Keratinocyte (primary cell): ENCODE data around the gene DTNB. TPM values are rescaled to one million over a fixed set of nuclear protein-coding genes. Genes with fewer than 3 reads are reported as not detected.

ENCODE experiments used
- DNase-seq: peaks from one replicate; pipeline ENCODE4 v3.0.0-alpha.2; 2011; ENCODE audit warnings: low read depth, missing footprints, low spot score
- FAIRE-seq: peaks from 2 replicates; lab custom pipeline; 2011; peaks lifted over from hg19 to GRCh38; lab: Jason Lieb, UNC
- H2AFZ ChIP-seq: 2 replicates; pipeline ENCODE4 v1.6.0; 2012; ENCODE audit warnings: low read length, control low read depth, inconsistent platforms; ENCODE audit not compliant: control insufficient read depth
- H3K27ac ChIP-seq: 2 replicates; pipeline ENCODE4 v1.5.1; 2011; ENCODE audit warnings: low read length; ENCODE audit not compliant: control insufficient read depth, insufficient read depth
- H3K27me3 ChIP-seq: 3 replicates; pipeline ENCODE4 v1.6.0; 2011; ENCODE audit warnings: low read length; ENCODE audit not compliant: control insufficient read depth, insufficient read depth; ENCODE audit errors: extremely low read depth
- H3K36me3 ChIP-seq, 2 experiments: 2 replicates in 1 of 2; 3 replicates in 1 of 2; pipeline ENCODE4 v1.5.1; 2011; ENCODE audit warnings: low read length in 2 of 2, mild to moderate bottlenecking in 1 of 2; ENCODE audit not compliant: control insufficient read depth in 2 of 2, insufficient read depth in 2 of 2; ENCODE audit errors: extremely low read depth in 1 of 2
- H3K4me1 ChIP-seq: 3 replicates; pipeline ENCODE4 v1.5.1; 2011; ENCODE audit warnings: low read length; ENCODE audit not compliant: control insufficient read depth, insufficient read depth; ENCODE audit errors: extremely low read depth
- H3K4me2 ChIP-seq: 3 replicates; pipeline ENCODE4 v1.6.0; 2011; ENCODE audit warnings: low read depth, low read length; ENCODE audit not compliant: control insufficient read depth, insufficient read depth; ENCODE audit errors: extremely low read depth
- H3K4me3 ChIP-seq, 3 experiments: fragments of 200-600 bp in 1 of 3; sonication (generic) in 1 of 3; 2 replicates in 2 of 3; 3 replicates in 1 of 3; pipeline ENCODE4 v1.5.1; 2011 to 2016; ENCODE audit warnings: low read length in 3 of 3, mild to moderate bottlenecking in 3 of 3, control low read depth in 2 of 3, inconsistent platforms in 1 of 3, low read depth in 1 of 3, mixed read lengths in 1 of 3, mixed run types in 1 of 3, moderate library complexity in 1 of 3; ENCODE audit not compliant: control insufficient read depth in 2 of 3, insufficient read depth in 2 of 3; ENCODE audit errors: extremely low read depth in 1 of 3
- H3K79me2 ChIP-seq: 2 replicates; pipeline ENCODE4 v1.6.0; 2012; ENCODE audit warnings: low read length; ENCODE audit not compliant: control insufficient read depth, insufficient read depth
- H3K9ac ChIP-seq: 3 replicates; pipeline ENCODE4 v1.6.0; 2011; ENCODE audit warnings: low read length; ENCODE audit not compliant: control insufficient read depth, insufficient read depth; ENCODE audit errors: extremely low read depth
- H3K9me1 ChIP-seq: 3 replicates; pipeline ENCODE4 v1.6.0; 2011; ENCODE audit warnings: low read length; ENCODE audit not compliant: control insufficient read depth, insufficient read depth; ENCODE audit errors: extremely low read depth
- H3K9me3 ChIP-seq: 2 replicates; pipeline ENCODE4 v1.5.1; 2012; ENCODE audit warnings: low read depth, low read length; ENCODE audit not compliant: control insufficient read depth
- H4K20me1 ChIP-seq: 3 replicates; pipeline ENCODE4 v1.6.0; 2011; ENCODE audit warnings: low read length; ENCODE audit not compliant: control insufficient read depth, insufficient read depth; ENCODE audit errors: extremely low read depth
- CTCF ChIP-seq, 3 experiments: IDR thresholded peaks in 1 of 3; conservative IDR thresholded peaks in 1 of 3; optimal IDR thresholded peaks in 1 of 3; 2 replicates in 2 of 3; 3 replicates in 1 of 3; pipeline versions ENCODE3 to v1.5.1; 2011; ENCODE audit warnings: low read length in 3 of 3, mild to moderate bottlenecking in 3 of 3, moderate library complexity in 2 of 3, control low read depth in 1 of 3, inconsistent platforms in 1 of 3; ENCODE audit not compliant: insufficient read depth in 2 of 3; ENCODE audit errors: extremely low read depth in 1 of 3
- EZH2 ChIP-seq: IDR thresholded peaks from one replicate; pipeline ENCODE4 v1.6.1; 2012; ENCODE audit warnings: inconsistent platforms, mild to moderate bottlenecking, low read length, moderate library complexity
- dilution Hi-C: fragments of 300-500 bp; cut with MboI; formaldehyde crosslinking; loops from one replicate; pipeline ENCODE4 v1.7.0; 2020; ENCODE audit warnings: low sequenced_read_pairs; ENCODE audit not compliant: extremely low pct_ligation_motif_present
- polyA plus RNA-seq, 5 experiments: library from polyadenylated mRNA; depleted of rRNA in 3 of 5; stranded (reverse) in 3 of 5; stranded (forward) in 1 of 5; unstranded in 1 of 5; fragments of >200 nt; gene quantifications; 1 replicate in 1 of 5; 2 replicates in 3 of 5; 3 replicates in 1 of 5; pipeline versions ENCODE4 v1.2.1 to v1.2.3, GENCODE V29; 2011 to 2012; ENCODE audit warnings: missing spikeins in 2 of 5, low read depth in 1 of 5, low replicate concordance in 1 of 5

The DTNB gene
- polyA plus RNA-seq, 1 donor (not counting 4 experiments of a cell fraction or from before 2014, with no cell fraction given): 31.5 TPM

- DNase-seq: no peak
- peaks cover 4% of the 10 kb centered on the region in 2 experiments for H3K36me3 ChIP-seq
- H3K4me1 ChIP-seq: peaks cover 4% of the 10 kb centered on the region
- H3K4me2 ChIP-seq: no peak overlapping the region
- H2AFZ ChIP-seq: no peak overlapping the region
- no peaks in the 10 kb centered on the region for H3K9me1 ChIP-seq
- dilution Hi-C loops: no loop called here
- H3K4me3 ChIP-seq: no peak overlapping the region
- no peaks in the 10 kb centered on the region for H4K20me1 ChIP-seq
- no peak for FAIRE-seq
- no peaks in the 10 kb centered on the region for H3K27me3 ChIP-seq
- no peak overlapping the region for H3K27ac ChIP-seq
- no peak for TF ChIP-seq CTCF (optimal IDR thresholded peaks at IDR 0.05 in 1 of 3, IDR thresholded peaks at IDR 0.05 in 1 of 3, conservative IDR thresholded peaks at IDR 0.05 in 1 of 3; ENCODE audit: extremely low read depth in 1 of 3, insufficient read depth in 2 of 3, low read length in 3 of 3)
- no peak for TF ChIP-seq EZH2
- H3K9ac ChIP-seq: no peak overlapping the region
- no peaks in the 10 kb centered on the region for H3K79me2 ChIP-seq
- H3K9me3 ChIP-seq: no peaks in the 10 kb centered on the region
These were observed 284.9 kb downstream of the DTNB start for GRCh38 chr2:25388491-25388890.

GRCh38 chr2:25387876-25388449 lies 285.4 kb downstream of the DTNB start:
- H3K9me3 ChIP-seq: no peaks in the 10 kb centered on the region
- H3K27me3 ChIP-seq: no peaks in the 10 kb centered on the region
- no peaks in the 10 kb centered on the region for H3K9me1 ChIP-seq
- peaks cover 4% of the 10 kb centered on the region in 2 experiments for H3K36me3 ChIP-seq
- no peak for TF ChIP-seq EZH2
- no peak for TF ChIP-seq CTCF (optimal IDR thresholded peaks at IDR 0.05 in 1 of 3, IDR thresholded peaks at IDR 0.05 in 1 of 3, conservative IDR thresholded peaks at IDR 0.05 in 1 of 3; ENCODE audit: extremely low read depth in 1 of 3, insufficient read depth in 2 of 3, low read length in 3 of 3)
- no peaks in the 10 kb centered on the region for H3K79me2 ChIP-seq
- no peak overlapping the region for H3K27ac ChIP-seq
- dilution Hi-C loops: no loop called here
- no peak overlapping the region for H3K9ac ChIP-seq
- H3K4me2 ChIP-seq: no peak overlapping the region
- no peaks in the 10 kb centered on the region for H4K20me1 ChIP-seq
- H2AFZ ChIP-seq: no peak overlapping the region
- no peak for DNase-seq
- no peak overlapping the region for H3K4me3 ChIP-seq
- FAIRE-seq: no peak
- H3K4me1 ChIP-seq: peaks cover 4% of the 10 kb centered on the region
